IMR-90 (cell line): Measurements from ENCODE around the gene PSMD12. TPM values are rescaled to one million over a fixed set of nuclear protein-coding genes. Genes with fewer than 3 reads are reported as not detected.

Experiments
- ATAC-seq: fragments of 200-7000 bp; cut with Tn5 transposase; 2 replicates; pipeline ENCODE4 v1.9.1; 2020; ENCODE audit warnings: low read depth, mild to moderate bottlenecking, moderate library complexity
- BruUV-seq: library from RNA; stranded (reverse); fragments of 400-500 nt; replicated peaks from 2 replicates; lab custom pipeline; 2021; lab: Mats Ljungman, UMichigan
- CTCF ChIA-PET: fragments of 300-600 bp; formaldehyde crosslinking; extraction: SDS; loops from one replicate; lab custom pipeline; 2021; ENCODE audit warnings: antibody characterized with exemption; lab: Yijun Ruan, JAX
- POLR2A ChIA-PET: fragments of 300-600 bp; sonication (Branson Sonifier 250); formaldehyde crosslinking; loops from one replicate; lab custom pipeline; 2022; ENCODE audit warnings: antibody characterized with exemption; ENCODE audit not compliant: unreplicated experiment; lab: Charles Lee
- DNase-seq: peaks from one replicate; pipeline ENCODE4 v3.0.0; 2013
- H2AFZ ChIP-seq: replicated peaks from 2 replicates; pipeline ENCODE3; 2013; ENCODE audit warnings: low read length, mild to moderate bottlenecking; ENCODE audit not compliant: poor library complexity
- H2AK5ac ChIP-seq: 2 replicates; pipeline ENCODE4 v1.6.1; 2013; ENCODE audit warnings: low read depth, low read length, inconsistent platforms
- H2AK9ac ChIP-seq: replicated peaks from 2 replicates; pipeline ENCODE3; 2013; ENCODE audit warnings: mild to moderate bottlenecking, low read depth, low read length, moderate library complexity; ENCODE audit not compliant: poor library complexity
- H2BK120ac ChIP-seq: 2 replicates; pipeline ENCODE4 v1.6.1; 2013; ENCODE audit warnings: low read depth, low read length, inconsistent platforms
- H2BK15ac ChIP-seq: 3 replicates; pipeline ENCODE4 v1.6.1; 2013; ENCODE audit warnings: low read depth, low read length, inconsistent platforms
- H2BK20ac ChIP-seq: 2 replicates; pipeline ENCODE4 v1.6.1; 2013; ENCODE audit warnings: low read depth, mild to moderate bottlenecking, inconsistent platforms, low read length, moderate library complexity
- H2BK5ac ChIP-seq: 2 replicates; pipeline ENCODE4 v1.6.1; 2013; ENCODE audit warnings: mild to moderate bottlenecking, low read depth, low read length, inconsistent platforms; ENCODE audit not compliant: poor library complexity, severe bottlenecking
- H3K14ac ChIP-seq: replicated peaks from 2 replicates; pipeline ENCODE4 v1.6.1; 2013; ENCODE audit warnings: low read depth, low read length, inconsistent platforms
- H3K18ac ChIP-seq: 2 replicates; pipeline ENCODE4 v1.6.1; 2013; ENCODE audit warnings: low read depth, low read length, control low read depth
- H3K23ac ChIP-seq: 2 replicates; pipeline ENCODE4 v1.6.1; 2013; ENCODE audit warnings: low read depth, low read length, inconsistent platforms
- H3K27ac ChIP-seq: 2 replicates; pipeline ENCODE4 v1.5.1; 2013; ENCODE audit warnings: mild to moderate bottlenecking, control low read depth, low read length; ENCODE audit not compliant: insufficient read depth
- H3K27me3 ChIP-seq: 2 replicates; pipeline ENCODE4 v1.6.1; 2013; ENCODE audit warnings: low read length; ENCODE audit not compliant: control insufficient read depth, insufficient read depth
- H3K36me3 ChIP-seq: 2 replicates; pipeline ENCODE4 v1.6.1; 2013; ENCODE audit warnings: low read length, mixed read lengths; ENCODE audit not compliant: control insufficient read depth, insufficient read depth
- H3K4ac ChIP-seq: 2 replicates; pipeline ENCODE4 v1.6.1; 2013; ENCODE audit warnings: low read depth, low read length, inconsistent platforms
- H3K4me1 ChIP-seq: 2 replicates; pipeline ENCODE4 v1.6.1; 2013; ENCODE audit warnings: low read length, mixed read lengths; ENCODE audit not compliant: control insufficient read depth, insufficient read depth
- H3K4me2 ChIP-seq: 2 replicates; pipeline ENCODE4 v1.6.1; 2013; ENCODE audit warnings: low read depth, mild to moderate bottlenecking, control low read depth, low read length, moderate library complexity
- H3K4me3 ChIP-seq: 2 replicates; pipeline ENCODE4 v1.5.1; 2013; ENCODE audit warnings: low read depth, mild to moderate bottlenecking, control low read depth, low read length, moderate library complexity; ENCODE audit not compliant: insufficient read depth
- H3K56ac ChIP-seq: 2 replicates; pipeline ENCODE4 v1.6.1; 2013; ENCODE audit warnings: low read length, inconsistent platforms; ENCODE audit not compliant: insufficient read depth; ENCODE audit errors: extremely low read depth
- H3K79me1 ChIP-seq, 2 experiments: 2 replicates each; pipeline ENCODE4 v1.6.1; 2013; ENCODE audit warnings: low read length in 2 of 2, inconsistent platforms in 1 of 2, low read depth in 1 of 2
- H3K9ac ChIP-seq: 2 replicates; pipeline ENCODE4 v1.6.1; 2013; ENCODE audit warnings: low read depth, low read length, control low read depth
- H3K9me1 ChIP-seq: 2 replicates; pipeline ENCODE4 v1.6.1; 2013; ENCODE audit warnings: low read length, inconsistent platforms; ENCODE audit not compliant: insufficient read depth
- H3K9me3 ChIP-seq: 2 replicates; pipeline ENCODE4 v1.6.1; 2013; ENCODE audit warnings: low read length; ENCODE audit not compliant: control insufficient read depth, insufficient read depth
- H4K20me1 ChIP-seq: 2 replicates; pipeline ENCODE4 v1.6.1; 2013; ENCODE audit warnings: low read length, inconsistent platforms; ENCODE audit not compliant: insufficient read depth
- H4K5ac ChIP-seq: 2 replicates; pipeline ENCODE4 v1.6.1; 2013; ENCODE audit warnings: mild to moderate bottlenecking, low read depth, low read length, control low read depth
- H4K8ac ChIP-seq, 2 experiments: 2 replicates each; pipeline ENCODE4 v1.6.1; 2013; ENCODE audit warnings: low read depth in 2 of 2, low read length in 2 of 2, control low read depth in 1 of 2, inconsistent platforms in 1 of 2
- H4K91ac ChIP-seq: 2 replicates; pipeline ENCODE4 v1.6.1; 2013; ENCODE audit warnings: low read depth, low read length, inconsistent platforms; ENCODE audit not compliant: insufficient read depth
- BHLHE40 ChIP-seq: fragments of 150-350 bp; IDR thresholded peaks from 2 replicates; pipeline ENCODE4 v1.6.1; 2016; ENCODE audit warnings: mild to moderate bottlenecking, low read depth, low read length
- CEBPB ChIP-seq: IDR thresholded peaks from 2 replicates; pipeline ENCODE4 v1.6.1; 2012; ENCODE audit warnings: low read depth, low read length, improper control_type of control experiment
- CHD1 ChIP-seq: IDR thresholded peaks from 2 replicates; pipeline ENCODE4 v1.6.1; 2012; ENCODE audit warnings: low read depth, low read length, improper control_type of control experiment
- CTCF ChIP-seq: conservative IDR thresholded peaks from 2 replicates; pipeline ENCODE4 v1.5.1; 2012; ENCODE audit warnings: mild to moderate bottlenecking, low read depth, low read length, improper control_type of control experiment
- FOS ChIP-seq: fragments of 150-350 bp; IDR thresholded peaks from 2 replicates; pipeline ENCODE4 v1.6.1; 2016; ENCODE audit warnings: low read depth, low read length
- MAFK ChIP-seq: IDR thresholded peaks from 2 replicates; pipeline ENCODE4 v1.6.1; 2012; ENCODE audit warnings: low read depth, low read length, improper control_type of control experiment
- MAZ ChIP-seq: IDR thresholded peaks from 2 replicates; pipeline ENCODE4 v1.6.1; 2012; ENCODE audit warnings: low read depth, mild to moderate bottlenecking, low read length, improper control_type of control experiment, moderate library complexity, borderline replicate concordance
- MXI1 ChIP-seq: IDR thresholded peaks from 2 replicates; pipeline ENCODE4 v1.6.1; 2012; ENCODE audit warnings: low read depth, mild to moderate bottlenecking, low read length, moderate library complexity, borderline replicate concordance
- NFE2L2 ChIP-seq: fragments of 150-350 bp; IDR thresholded peaks from 2 replicates; pipeline ENCODE4 v1.6.1; 2016; ENCODE audit warnings: low read depth, mild to moderate bottlenecking, low read length
- POLR2A ChIP-seq: IDR thresholded peaks from 2 replicates; pipeline ENCODE4 v1.6.1; 2012; ENCODE audit warnings: mild to moderate bottlenecking, low read depth, low read length
- RAD21 ChIP-seq: IDR thresholded peaks from 2 replicates; pipeline ENCODE4 v1.6.1; 2012; ENCODE audit warnings: low read length, improper control_type of control experiment
- RCOR1 ChIP-seq: IDR thresholded peaks from 2 replicates; pipeline ENCODE4 v1.6.1; 2012; ENCODE audit warnings: mild to moderate bottlenecking, low read length, improper control_type of control experiment; ENCODE audit not compliant: insufficient replicate concordance
- RFX5 ChIP-seq: IDR thresholded peaks from 2 replicates; pipeline ENCODE4 v1.8.0; 2012; ENCODE audit warnings: low read depth, mild to moderate bottlenecking, low read length, moderate library complexity
- SMC3 ChIP-seq: fragments of 150-350 bp; IDR thresholded peaks from 2 replicates; pipeline ENCODE4 v1.6.1; 2016; ENCODE audit warnings: low read depth, mild to moderate bottlenecking, antibody characterized with exemption, low read length, moderate library complexity
- WGBS, 2 experiments: methylation state at CpG; one replicate each; pipeline versions ENCODE4 v1.1.5 to v1.1.7; 2013; ENCODE audit warnings: missing lambda C conversion rate in 2 of 2; ENCODE audit not compliant: insufficient read length in 1 of 2; ENCODE audit errors: extremely low coverage in 2 of 2; 5-methylcytosine and 5-hydroxymethylcytosine counted together
- dilution Hi-C: fragments of 300-500 bp; cut with HindIII; formaldehyde crosslinking; loops from one replicate; pipeline ENCODE4 v1.14.3; 2018; ENCODE audit warnings: low sequenced_read_pairs; ENCODE audit not compliant: unreplicated experiment
- in situ Hi-C: fragments of 300-500 bp; cut with MboI; formaldehyde crosslinking; loops from 3 replicates; pipeline ENCODE4 v1.14.3; 2019; ENCODE audit warnings: low sequenced_read_pairs, inconsistent platforms, mixed read lengths
- intact Hi-C: fragments of 100-400 bp; cut with micrococcal nuclease; formaldehyde crosslinking; loops from 2 replicates; pipeline ENCODE4 v1.10.0; 2022
- polyA plus RNA-seq, 3 experiments: library from polyadenylated mRNA; depleted of rRNA; stranded (reverse); fragments of >200 nt; gene quantifications; 2 replicates each; pipeline ENCODE4 v1.2.3, GENCODE V29; 2012; ENCODE audit warnings: low replicate concordance in 1 of 3
- total RNA-seq: library from RNA; depleted of rRNA; stranded (reverse); fragments of >200 nt; gene quantifications from 2 replicates; pipeline ENCODE4 v1.2.3, GENCODE V29; 2012
- TF ChIP-seq, protein P1 (sequence below): fragments of 150-350 bp; IDR thresholded peaks from 2 replicates; pipeline ENCODE4 v1.6.1; 2017; ENCODE audit warnings: mild to moderate bottlenecking, antibody characterized with exemption, low read length, low read depth
- TF ChIP-seq, protein P2 (sequence below): fragments of 150-350 bp; IDR thresholded peaks from 2 replicates; pipeline ENCODE4 v1.6.1; 2016; ENCODE audit warnings: low read depth, mild to moderate bottlenecking, low read length, moderate library complexity, borderline replicate concordance

Gene PSMD12
- total and polyA plus RNA-seq, 2 of the 4 experiments (the other 2 are of a cell fraction), result 17.9 to 39.7 TPM

- in situ Hi-C loops, result no loop called here
- no peak overlapping the region for H2AK5ac ChIP-seq
- no peak overlapping the region for H3K23ac ChIP-seq
- H2BK120ac ChIP-seq, result no peak overlapping the region
- H4K5ac ChIP-seq, result no peak overlapping the region
- no peaks in the 10 kb centered on the region for H3K36me3 ChIP-seq
- no peaks in the 10 kb centered on the region for H3K9me1 ChIP-seq
- H3K18ac ChIP-seq, result no peak overlapping the region
- no peak overlapping the region for H3K9ac ChIP-seq
- DNase-seq, result no peak
- peaks cover 3% of the 10 kb centered on the region; the same call in 1 of the 2 replicates for H3K4me1 ChIP-seq
- ChIA-PET POLR2A (no interaction called here), CTCF (interaction anchor here (0.6 kb wide), 1 partner anchor 541 kb away, joined by 3 read pairs; no protein-coding TSS in a partner anchor)
- WGBS, 2 experiments, result 61% methylated on average over 7 of the region's 11 CpGs; no CpG with 5 or more reads in 1 of the 2 experiments
- no peak overlapping the region for H2AK9ac ChIP-seq
- H3K27me3 ChIP-seq, result no peaks in the 10 kb centered on the region; the same call in 1 of the 2 replicates
- H4K91ac ChIP-seq, result no peak overlapping the region
- no peaks in the 10 kb centered on the region for H3K9me3 ChIP-seq
- H3K4me2 ChIP-seq, result no peak overlapping the region
- H2BK5ac ChIP-seq, result no peak overlapping the region
- dilution Hi-C loops, result no loop called here
- intact Hi-C loops, result no loop called here
- no peaks in the 10 kb centered on the region for H4K20me1 ChIP-seq
- TF ChIP-seq CTCF, result no peak
- no peak for TF ChIP-seq MAFK
- TF ChIP-seq CHD1, result no peak
- no peak for TF ChIP-seq SMC3
- TF ChIP-seq, protein P1, sequence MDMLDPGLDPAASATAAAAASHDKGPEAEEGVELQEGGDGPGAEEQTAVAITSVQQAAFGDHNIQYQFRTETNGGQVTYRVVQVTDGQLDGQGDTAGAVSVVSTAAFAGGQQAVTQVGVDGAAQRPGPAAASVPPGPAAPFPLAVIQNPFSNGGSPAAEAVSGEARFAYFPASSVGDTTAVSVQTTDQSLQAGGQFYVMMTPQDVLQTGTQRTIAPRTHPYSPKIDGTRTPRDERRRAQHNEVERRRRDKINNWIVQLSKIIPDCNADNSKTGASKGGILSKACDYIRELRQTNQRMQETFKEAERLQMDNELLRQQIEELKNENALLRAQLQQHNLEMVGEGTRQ, result no peak
- no peak for TF ChIP-seq RFX5
- no peak for TF ChIP-seq NFE2L2
- TF ChIP-seq FOS, result no peak
- TF ChIP-seq MAZ, result no peak
- TF ChIP-seq POLR2A, result no peak
- TF ChIP-seq MXI1, result no peak
- no peak for TF ChIP-seq RAD21
- TF ChIP-seq BHLHE40, result no peak
- TF ChIP-seq CEBPB, result no peak
- TF ChIP-seq RCOR1, result no peak
- TF ChIP-seq, protein P2, sequence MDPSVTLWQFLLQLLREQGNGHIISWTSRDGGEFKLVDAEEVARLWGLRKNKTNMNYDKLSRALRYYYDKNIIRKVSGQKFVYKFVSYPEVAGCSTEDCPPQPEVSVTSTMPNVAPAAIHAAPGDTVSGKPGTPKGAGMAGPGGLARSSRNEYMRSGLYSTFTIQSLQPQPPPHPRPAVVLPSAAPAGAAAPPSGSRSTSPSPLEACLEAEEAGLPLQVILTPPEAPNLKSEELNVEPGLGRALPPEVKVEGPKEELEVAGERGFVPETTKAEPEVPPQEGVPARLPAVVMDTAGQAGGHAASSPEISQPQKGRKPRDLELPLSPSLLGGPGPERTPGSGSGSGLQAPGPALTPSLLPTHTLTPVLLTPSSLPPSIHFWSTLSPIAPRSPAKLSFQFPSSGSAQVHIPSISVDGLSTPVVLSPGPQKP, result no peak
- no peak overlapping the region for H4K8ac ChIP-seq
- H3K14ac ChIP-seq, result no peak overlapping the region
- H2BK20ac ChIP-seq, result no peak overlapping the region
- no peak overlapping the region for H2AFZ ChIP-seq
- no peak overlapping the region for H3K4ac ChIP-seq
- no TSS peak for BruUV-seq
- H3K27ac ChIP-seq, result no peak overlapping the region
- H3K56ac ChIP-seq, result no peak overlapping the region
- ATAC-seq, result no peak
- H3K79me1 ChIP-seq, result no peaks in the 10 kb centered on the region
- no peak overlapping the region for H2BK15ac ChIP-seq
- H3K4me3 ChIP-seq, result no peak overlapping the region
Measured at GRCh38 chr17:67290711-67291291, 75.6 kb downstream of the PSMD12 start.
